Lung (tissue), 12 donors: Measurements from ENCODE around the gene EIF4ENIF1. TPM values are rescaled to one million over a fixed set of nuclear protein-coding genes. Genes with fewer than 3 reads are reported as not detected.

ENCODE experiments used
- ATAC-seq: fragments of 200-7000 bp; cut with Tn5 transposase; one replicate; pipeline ENCODE4 v1.9.1; 2020; ENCODE audit warnings: moderate number of reproducible peaks; ENCODE audit not compliant: insufficient read depth, low FRiP score
- DNase-seq, 3 donors: peaks; one replicate each; pipeline ENCODE4 v3.0.0-alpha.2; 2013 to 2017
- H3K27ac ChIP-seq, 2 donors: one replicate each; pipeline ENCODE4 v1.5.1; 2013; ENCODE audit warnings: mild to moderate bottlenecking in 2 of 2, moderate library complexity in 2 of 2, control low read depth in 1 of 2, inconsistent platforms in 1 of 2, low read depth in 1 of 2, low read length in 1 of 2
- H3K27me3 ChIP-seq, 3 donors: one replicate each; pipeline ENCODE4 v1.5.1; 2013; ENCODE audit warnings: low read length in 2 of 3; ENCODE audit not compliant: control insufficient read depth in 3 of 3, insufficient read depth in 3 of 3
- H3K36me3 ChIP-seq, 4 donors: one replicate each; pipeline ENCODE4 v1.5.1; 2013; ENCODE audit warnings: low read length in 4 of 4, mild to moderate bottlenecking in 1 of 4, moderate library complexity in 1 of 4; ENCODE audit not compliant: control insufficient read depth in 4 of 4, insufficient read depth in 4 of 4
- H3K4me1 ChIP-seq, 5 donors: one replicate each; pipeline ENCODE4 v1.5.1; 2013; ENCODE audit warnings: low read length in 5 of 5, mild to moderate bottlenecking in 2 of 5, moderate library complexity in 1 of 5; ENCODE audit not compliant: control insufficient read depth in 5 of 5, insufficient read depth in 5 of 5
- H3K4me3 ChIP-seq: one replicate; pipeline ENCODE4 v1.5.1; 2013; ENCODE audit warnings: mild to moderate bottlenecking, control low read depth, moderate library complexity
- H3K9ac ChIP-seq, 2 donors: one replicate each; pipeline ENCODE4 v1.5.1; 2013; ENCODE audit warnings: low read length in 2 of 2, control low read depth in 1 of 2; ENCODE audit not compliant: insufficient read depth in 1 of 2
- H3K9me3 ChIP-seq, 4 donors: one replicate each; pipeline ENCODE4 v1.5.1; 2013; ENCODE audit warnings: low read length in 3 of 4, mild to moderate bottlenecking in 1 of 4, moderate library complexity in 1 of 4; ENCODE audit not compliant: control insufficient read depth in 4 of 4, insufficient read depth in 3 of 4
- WGBS, 2 donors: extraction: QIAGEN DNeasy Blood & Tissue Kit; methylation state at CpG; one replicate each; pipeline ENCODE4 v1.1.7; 2013; 5-methylcytosine and 5-hydroxymethylcytosine counted together
- polyA plus RNA-seq, 2 donors: library from polyadenylated mRNA; stranded (reverse); fragments of 200-250 nt; gene quantifications; one replicate each; pipeline ENCODE4 v1.2.1, GENCODE V29; 2013
- total RNA-seq, 2 donors: library from RNA; depleted of rRNA in 1 of 2; stranded (reverse); fragments of >200 nt in 1 of 2; gene quantifications; one replicate each; pipeline ENCODE4 v1.2.1, GENCODE V29; 2014 to 2021
- TF ChIP-seq, protein P1 (sequence below): IDR thresholded peaks from 2 replicates; pipeline ENCODE4 v1.5.1; 2012; ENCODE audit warnings: mild to moderate bottlenecking; ENCODE audit errors: control extremely low read depth, extremely low read depth
- donor health status: control.
- donor health status: control.
- donor health status: Bipolar disorder and iron deficiency.
- donor health status: healthy.
- donor health status: DM: yes; HTN: yes; CAD: no.

The EIF4ENIF1 gene
- total and polyA plus RNA-seq, 4 donors: 9.3 to 25.5 (median 13.6) TPM

DNA sequence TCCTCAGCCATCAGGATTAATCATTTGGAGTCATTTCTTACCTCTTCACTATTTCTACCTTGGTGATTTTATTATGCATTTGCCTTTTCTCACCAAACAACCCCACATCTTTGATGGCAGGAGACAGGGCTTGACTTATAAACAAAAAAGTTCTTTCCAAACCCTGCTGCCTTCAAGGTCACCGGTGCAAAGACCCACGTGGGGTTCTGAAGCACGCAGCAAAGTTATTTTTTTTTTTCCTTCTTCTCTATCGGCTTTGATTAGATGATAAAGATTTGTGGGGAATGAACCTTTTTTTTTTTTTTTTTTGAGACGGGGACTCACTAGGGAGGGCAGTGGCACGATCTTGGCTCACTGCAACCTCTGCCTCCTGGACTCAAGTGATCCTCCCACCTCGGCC lies 46.1 kb downstream of the EIF4ENIF1 start:
- Histone ChIP-seq H3K4me1 (peaks cover 0 to 13% (median 6%) of the 10 kb centered on the region in 5 donors), H3K27me3 (no peaks in the 10 kb centered on the region), H3K9ac (no peak overlapping the region), H3K9me3 (no peaks in the 10 kb centered on the region), H3K27ac (no peak overlapping the region), H3K4me3 (no peak overlapping the region), H3K36me3 (peaks cover 35 to 62% (median 58%) of the 10 kb centered on the region in 4 donors)
- 92 to 95% methylated on average over 7 of the region's 7 CpGs for WGBS, 2 donors
- DNase-seq (no peak), ATAC-seq (no peak)
- TF ChIP-seq, protein P1, sequence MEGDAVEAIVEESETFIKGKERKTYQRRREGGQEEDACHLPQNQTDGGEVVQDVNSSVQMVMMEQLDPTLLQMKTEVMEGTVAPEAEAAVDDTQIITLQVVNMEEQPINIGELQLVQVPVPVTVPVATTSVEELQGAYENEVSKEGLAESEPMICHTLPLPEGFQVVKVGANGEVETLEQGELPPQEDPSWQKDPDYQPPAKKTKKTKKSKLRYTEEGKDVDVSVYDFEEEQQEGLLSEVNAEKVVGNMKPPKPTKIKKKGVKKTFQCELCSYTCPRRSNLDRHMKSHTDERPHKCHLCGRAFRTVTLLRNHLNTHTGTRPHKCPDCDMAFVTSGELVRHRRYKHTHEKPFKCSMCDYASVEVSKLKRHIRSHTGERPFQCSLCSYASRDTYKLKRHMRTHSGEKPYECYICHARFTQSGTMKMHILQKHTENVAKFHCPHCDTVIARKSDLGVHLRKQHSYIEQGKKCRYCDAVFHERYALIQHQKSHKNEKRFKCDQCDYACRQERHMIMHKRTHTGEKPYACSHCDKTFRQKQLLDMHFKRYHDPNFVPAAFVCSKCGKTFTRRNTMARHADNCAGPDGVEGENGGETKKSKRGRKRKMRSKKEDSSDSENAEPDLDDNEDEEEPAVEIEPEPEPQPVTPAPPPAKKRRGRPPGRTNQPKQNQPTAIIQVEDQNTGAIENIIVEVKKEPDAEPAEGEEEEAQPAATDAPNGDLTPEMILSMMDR: no peak

- 95 to 96% methylated on average over 5 of the region's 5 CpGs for WGBS, 2 donors
Observed at GRCh38 chr22:31442768-31443489, 46.7 kb downstream of the EIF4ENIF1 start.

GRCh38 chr22:31441652-31442051 lies 48.0 kb downstream of the EIF4ENIF1 start:
- Histone ChIP-seq H3K9me3 (no peaks in the 10 kb centered on the region), H3K36me3 (peaks cover 45 to 72% (median 58%) of the 10 kb centered on the region in 4 donors), H3K4me1 (peaks cover 0 to 9% (median 6%) of the 10 kb centered on the region in 5 donors), H3K27me3 (no peaks in the 10 kb centered on the region), H3K9ac (no peak overlapping the region), H3K4me3 (no peak overlapping the region), H3K27ac (no peak overlapping the region)
- TF ChIP-seq, protein P1: no peak
- DNase-seq (no peak), ATAC-seq (no peak)
- WGBS, 2 donors: 94 to 97% methylated on average over 5 of the region's 5 CpGs

More at GRCh38 chr22:31442768-31443489, 46.7 kb downstream of the EIF4ENIF1 start:
- no peak for ATAC-seq
- Histone ChIP-seq H3K9me3 (no peaks in the 10 kb centered on the region), H3K36me3 (peaks cover 35 to 66% (median 55%) of the 10 kb centered on the region in 4 donors), H3K27me3 (no peaks in the 10 kb centered on the region), H3K27ac (peak overlapping the region in 1 of 2 donors; percentile 10), H3K9ac (no peak overlapping the region), H3K4me3 (no peak overlapping the region), H3K4me1 (peaks cover 0 to 13% (median 6%) of the 10 kb centered on the region in 5 donors)
- TF ChIP-seq, protein P1: no peak
- no peak for DNase-seq
